NCI-H748 treated with DMSO at 0.1 percent for 48 hours (cell line): ENCODE data around the gene HOXD3.

Experiments used
- DNase-seq: peaks from one replicate; lab custom pipeline; 2025; lab: John Stamatoyannopoulos, UW

HOXD3 gene

DNA sequence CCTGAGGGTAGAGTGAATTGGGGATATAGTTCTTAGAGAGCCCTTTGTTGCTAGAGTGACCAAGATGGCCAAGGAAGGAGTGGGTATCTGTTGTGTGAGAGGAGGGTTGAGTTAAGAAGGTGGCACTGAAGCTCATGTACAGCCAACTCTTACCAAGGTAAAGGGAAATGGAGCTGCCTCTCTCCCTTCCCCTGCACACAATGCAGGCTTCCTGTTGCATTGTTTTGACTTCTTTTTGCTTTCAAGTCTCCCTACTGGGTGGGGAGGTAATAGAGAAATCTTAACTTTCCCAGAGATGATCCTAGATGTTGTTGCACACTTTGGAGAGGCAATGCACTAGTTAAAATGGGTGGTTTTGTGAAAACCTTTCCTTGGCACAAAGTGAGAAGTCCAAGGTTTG lies 55.2 kb downstream of the HOXD3 start:
- no peak for DNase-seq

DNA sequence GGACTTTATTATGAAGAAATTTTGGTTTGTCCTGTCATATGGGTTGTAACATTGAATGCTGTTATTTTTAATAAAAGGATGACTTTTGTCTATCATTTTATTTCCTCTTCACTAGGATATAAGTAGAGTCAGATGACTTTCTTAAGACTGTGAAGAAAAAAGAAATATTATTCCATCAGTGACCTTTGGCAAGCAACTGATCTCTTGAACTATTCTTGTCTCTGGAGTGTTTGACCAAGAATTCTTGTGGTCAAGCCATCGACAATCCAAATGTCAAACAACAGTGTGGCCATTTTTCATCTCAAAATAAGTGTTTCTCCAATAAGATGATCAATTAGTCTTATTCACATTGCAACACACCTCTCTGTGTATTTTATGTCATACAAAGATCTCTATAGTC lies 56.3 kb downstream of the HOXD3 start:
- DNase-seq, result no peak
